CD4-positive, alpha-beta memory T cell (primary cell): ENCODE measurements around the gene TLR5. TPM values are rescaled to one million over a fixed set of nuclear protein-coding genes. Genes with fewer than 3 reads are reported as not detected.
A peak's percentile ranks its signal among the peaks of the same experiment; 100 is the strongest.

ENCODE experiments used
- CTCF ChIA-PET: fragments of 350-600 bp; sonication (Branson Sonifier 250); formaldehyde crosslinking; loops from one replicate; lab custom pipeline; 2021; ENCODE audit warnings: inconsistent platforms; ENCODE audit not compliant: partially characterized antibody; lab: Charles Lee
- POLR2A ChIA-PET: fragments of 350-600 bp; sonication (Branson Sonifier 250); formaldehyde crosslinking; loops from one replicate; lab custom pipeline; 2021; ENCODE audit not compliant: partially characterized antibody; lab: Charles Lee
- DNase-seq, 5 donors: peaks; one replicate each; pipeline versions ENCODE4 v3.0.0 to v3.0.0-alpha.2; 2020 to 2022; ENCODE audit warnings: mixed read lengths in 1 of 5
- H3K27ac ChIP-seq: one replicate; pipeline ENCODE4 v1.7.0; 2013; ENCODE audit warnings: low read depth, low read length
- H3K27me3 ChIP-seq: 2 replicates; pipeline ENCODE4 v1.7.0; 2013; ENCODE audit warnings: mild to moderate bottlenecking, low read length, moderate library complexity; ENCODE audit not compliant: insufficient read depth
- H3K36me3 ChIP-seq: 2 replicates; pipeline ENCODE4 v1.7.0; 2013; ENCODE audit warnings: mild to moderate bottlenecking, low read length, moderate library complexity; ENCODE audit not compliant: insufficient read depth
- H3K4me1 ChIP-seq: 2 replicates; pipeline ENCODE4 v1.7.0; 2013; ENCODE audit warnings: mild to moderate bottlenecking, low read length, moderate library complexity; ENCODE audit not compliant: insufficient read depth
- H3K4me3 ChIP-seq, 2 donors: one replicate each; pipeline ENCODE4 v1.7.0; 2013; ENCODE audit warnings: low read length in 2 of 2, mild to moderate bottlenecking in 1 of 2
- H3K9me3 ChIP-seq, 2 donors: one replicate each; pipeline ENCODE4 v1.7.0; 2013; ENCODE audit warnings: low read length in 2 of 2, control low read depth in 1 of 2; ENCODE audit not compliant: control insufficient read depth in 1 of 2
- H3K27ac Mint-ChIP-seq, 7 donors: one replicate each; pipeline ENCODE4 v1.8.0; 2020 to 2021; ENCODE audit warnings: mixed read lengths in 7 of 7, mild to moderate bottlenecking in 6 of 7, inconsistent platforms in 3 of 7, moderate library complexity in 3 of 7
- H3K27me3 Mint-ChIP-seq, 2 donors: one replicate each; pipeline ENCODE4 v1.8.0; 2020 to 2021; ENCODE audit warnings: mixed read lengths in 2 of 2
- H3K36me3 Mint-ChIP-seq, 2 donors: one replicate each; pipeline ENCODE4 v1.8.0; 2020 to 2021; ENCODE audit warnings: mixed read lengths in 2 of 2, inconsistent platforms in 1 of 2, mild to moderate bottlenecking in 1 of 2
- H3K4me1 Mint-ChIP-seq, 4 donors: one replicate each; pipeline ENCODE4 v1.8.0; 2020 to 2021; ENCODE audit warnings: mixed read lengths in 4 of 4, mild to moderate bottlenecking in 1 of 4
- H3K4me3 Mint-ChIP-seq, 8 donors: one replicate each; pipeline ENCODE4 v1.8.0; 2020 to 2021; ENCODE audit warnings: mixed read lengths in 8 of 8, mild to moderate bottlenecking in 7 of 8, moderate library complexity in 6 of 8, inconsistent platforms in 3 of 8
- H3K9me3 Mint-ChIP-seq, 8 donors: one replicate each; pipeline ENCODE4 v1.8.0; 2020 to 2021; ENCODE audit warnings: mixed read lengths in 8 of 8, mild to moderate bottlenecking in 5 of 8, inconsistent platforms in 3 of 8, moderate library complexity in 1 of 8
- intact Hi-C: fragments of 100-400 bp; cut with micrococcal nuclease; formaldehyde crosslinking; loops from one replicate; pipeline ENCODE4 v1.15.1; 2023
- polyA plus RNA-seq, 2 donors: library from polyadenylated mRNA; unstranded; fragments of 300-500 nt; fragmentation: Illumina TruSeq; gene quantifications; one replicate each; pipeline ENCODE4 v1.2.3, GENCODE V29; 2021
- total RNA-seq, 2 experiments: library from RNA; stranded (reverse); gene quantifications; one replicate each; pipeline ENCODE4 v1.2.3, GENCODE V29; 2021

TLR5 gene
- total and polyA plus RNA-seq, 4 experiments from 2014 or later, result 1.4 to 7.1 (median 4.4) TPM

- POLR2A ChIA-PET, result no interaction called here
- Histone ChIP-seq H3K36me3 (no peaks in the 10 kb centered on the region), H3K9me3 (no peaks in the 10 kb centered on the region), H3K27ac (no peak overlapping the region), H3K4me3 (no peak overlapping the region), H3K4me1 (no peaks in the 10 kb centered on the region), H3K27me3 (no peaks in the 10 kb centered on the region)
- CTCF ChIA-PET, result interaction anchor here (1.1 to 1.4 kb wide), 2 partner anchors 16 to 35 kb away, joined by 3 read pairs; no protein-coding TSS in a partner anchor
- Mint-ChIP-seq H3K4me1 (no peaks in the 10 kb centered on the region), H3K9me3 (peaks cover 5 to 21% (median 17%) of the 10 kb centered on the region in 8 donors), H3K27ac (no peak overlapping the region), H3K36me3 (peaks cover 0 to 2% of the 10 kb centered on the region in 2 donors), H3K27me3 (peaks cover 11 to 12% of the 10 kb centered on the region in 2 donors), H3K4me3 (no peak overlapping the region)
- intact Hi-C loops, result no loop called here
- DNase-seq, result no peak
Observed at GRCh38 chr1:223097713-223098112, 45.3 kb downstream of the TLR5 start.

DNA sequence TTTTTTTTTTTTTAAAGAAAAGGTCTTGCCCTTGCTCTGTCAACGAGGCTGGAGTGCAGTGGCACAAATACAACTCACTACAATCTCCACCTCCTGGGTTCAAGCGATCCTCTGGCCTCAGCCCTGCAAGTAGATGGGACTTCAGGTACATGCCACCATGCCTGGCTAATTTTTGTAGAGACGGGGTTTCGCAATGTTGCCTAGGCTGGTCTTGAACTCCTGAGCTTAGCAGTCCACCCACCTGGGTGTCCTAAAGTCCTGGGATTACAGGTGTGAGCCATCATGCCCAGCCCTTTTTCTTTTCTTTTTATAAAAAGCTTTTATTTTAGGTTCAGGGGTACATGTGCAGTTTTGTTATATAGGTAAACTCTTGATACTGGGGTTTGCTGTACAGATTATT is 47.2 kb downstream of the TLR5 start:
- intact Hi-C loops, result no loop called here
- POLR2A ChIA-PET, result no interaction called here
- no peak for DNase-seq
- Histone ChIP-seq H3K36me3 (no peaks in the 10 kb centered on the region), H3K4me1 (no peaks in the 10 kb centered on the region), H3K9me3 (no peaks in the 10 kb centered on the region), H3K27me3 (no peaks in the 10 kb centered on the region), H3K4me3 (no peak overlapping the region), H3K27ac (no peak overlapping the region)
- H3K36me3 Mint-ChIP-seq, result peaks cover 0 to 2% of the 10 kb centered on the region in 2 donors
- H3K27me3 Mint-ChIP-seq, result peaks cover 9 to 11% of the 10 kb centered on the region in 2 donors
- no peak overlapping the region for H3K27ac Mint-ChIP-seq
- H3K4me3 Mint-ChIP-seq, result no peak overlapping the region
- CTCF ChIA-PET, result interaction anchor here (1.0 kb wide), 1 partner anchor 13 kb away, joined by 3 read pairs; no protein-coding TSS in a partner anchor
- no peaks in the 10 kb centered on the region for H3K4me1 Mint-ChIP-seq
- H3K9me3 Mint-ChIP-seq, result peaks cover 5 to 18% (median 13%) of the 10 kb centered on the region in 8 donors

DNA sequence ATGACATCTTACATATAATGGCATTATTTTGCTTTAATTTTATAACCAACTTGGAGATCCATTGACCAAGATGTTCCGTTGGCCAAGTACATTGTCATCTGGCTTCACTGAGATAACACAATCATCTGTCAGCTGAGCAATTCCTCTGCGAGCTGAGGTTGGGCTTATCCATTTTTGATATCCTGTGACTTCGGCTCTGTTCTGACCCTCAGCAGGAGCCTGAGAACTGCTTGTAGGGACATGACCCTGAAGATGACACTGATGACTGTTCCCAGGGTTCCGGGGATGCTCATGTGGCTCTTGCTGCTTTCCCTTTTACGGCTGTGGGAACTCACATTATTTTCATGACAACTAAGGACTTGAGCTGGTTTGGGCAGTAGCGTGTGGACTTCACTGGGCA is 51.2 kb downstream of the TLR5 start:
- CTCF ChIA-PET, result no interaction called here
- intact Hi-C loops, result no loop called here

DNA sequence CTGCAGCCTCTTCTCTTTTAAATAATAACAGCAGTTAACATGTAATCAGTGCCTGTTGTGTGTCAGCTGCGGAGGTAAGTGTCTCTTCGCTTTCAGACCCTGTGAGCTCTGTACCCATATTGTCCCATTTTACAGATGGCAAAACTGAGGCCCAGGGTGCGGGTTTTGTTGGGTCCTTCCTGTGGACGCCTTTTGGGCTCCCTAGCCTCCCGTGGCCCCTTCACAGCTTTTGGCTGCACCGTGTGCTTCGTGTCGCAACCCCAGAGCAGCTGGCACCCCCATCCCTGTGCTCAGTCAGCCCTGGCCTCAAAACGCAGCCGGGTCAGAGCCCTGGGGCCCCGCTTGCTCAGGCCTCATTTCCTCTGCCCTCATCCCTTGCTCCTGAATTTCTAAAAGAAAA is 53.8 kb downstream of the TLR5 start:
- no peak for DNase-seq
- no peaks in the 10 kb centered on the region for H3K36me3 ChIP-seq
- Mint-ChIP-seq H3K4me1 (peaks cover 0 to 10% (median 1%) of the 10 kb centered on the region in 4 donors), H3K36me3 (no peaks in the 10 kb centered on the region), H3K4me3 (no peak overlapping the region), H3K9me3 (no peaks in the 10 kb centered on the region), H3K27me3 (no peaks in the 10 kb centered on the region), H3K27ac (peak overlapping the region in 2 of 7 donors; percentile 35 to 46)
- intact Hi-C loops, result no loop called here
- H3K27ac ChIP-seq, result no peak overlapping the region
- POLR2A ChIA-PET, result no interaction called here
- H3K9me3 ChIP-seq, result no peaks in the 10 kb centered on the region
- CTCF ChIA-PET, result interaction anchor here (1.0 to 2.7 kb wide), 11 partner anchors 8 to 634 kb away, joined by 3 to 15 read pairs (median 4); no protein-coding TSS in a partner anchor
- H3K4me3 ChIP-seq, result no peak overlapping the region
- no peaks in the 10 kb centered on the region for H3K4me1 ChIP-seq
- H3K27me3 ChIP-seq, result no peaks in the 10 kb centered on the region

More for the DNA sequence above, 51.2 kb downstream of the TLR5 start:
- no peaks in the 10 kb centered on the region for H3K9me3 Mint-ChIP-seq
- no peak overlapping the region for H3K27ac Mint-ChIP-seq
- H3K4me3 Mint-ChIP-seq, result no peak overlapping the region
- Histone ChIP-seq H3K9me3 (no peaks in the 10 kb centered on the region), H3K36me3 (no peaks in the 10 kb centered on the region), H3K27me3 (no peaks in the 10 kb centered on the region), H3K4me1 (no peaks in the 10 kb centered on the region), H3K27ac (no peak overlapping the region), H3K4me3 (no peak overlapping the region)
- DNase-seq, result no peak
- no peaks in the 10 kb centered on the region for H3K36me3 Mint-ChIP-seq
- POLR2A ChIA-PET, result no interaction called here
- H3K27me3 Mint-ChIP-seq, result peaks cover 0 to 3% of the 10 kb centered on the region in 2 donors
- H3K4me1 Mint-ChIP-seq, result peaks cover 0 to 8% (median 1%) of the 10 kb centered on the region in 4 donors

- H3K9me3 ChIP-seq, result no peaks in the 10 kb centered on the region
- no peak overlapping the region for H3K4me3 ChIP-seq
- Mint-ChIP-seq H3K36me3 (no peaks in the 10 kb centered on the region), H3K4me1 (peaks cover 0 to 10% (median 1%) of the 10 kb centered on the region in 4 donors), H3K4me3 (no peak overlapping the region), H3K27me3 (no peaks in the 10 kb centered on the region), H3K27ac (peak overlapping the region in 1 of 7 donors; percentile 57), H3K9me3 (no peaks in the 10 kb centered on the region)
- H3K36me3 ChIP-seq, result no peaks in the 10 kb centered on the region
- H3K4me1 ChIP-seq, result no peaks in the 10 kb centered on the region
- intact Hi-C loops, result no loop called here
- no peaks in the 10 kb centered on the region for H3K27me3 ChIP-seq
- H3K27ac ChIP-seq, result no peak overlapping the region
- DNase-seq, result no peak
- POLR2A ChIA-PET, result no interaction called here
- CTCF ChIA-PET, result interaction anchor here (1.0 to 2.7 kb wide), 7 partner anchors 8 to 633 kb away, joined by 3 to 15 read pairs (median 8); no protein-coding TSS in a partner anchor
Observed at GRCh38 chr1:223088713-223089240, 54.3 kb downstream of the TLR5 start.

GRCh38 chr1:223087291-223088255 is 55.5 kb downstream of the TLR5 start:
- H3K4me1 ChIP-seq, result no peaks in the 10 kb centered on the region
- H3K27ac ChIP-seq, result no peak overlapping the region
- no peaks in the 10 kb centered on the region for H3K27me3 ChIP-seq
- no peak overlapping the region for H3K4me3 Mint-ChIP-seq
- ChIA-PET CTCF (interaction anchor here (0.5 to 2.3 kb wide), 5 partner anchors 36 to 632 kb away, joined by 3 to 9 read pairs (median 5); no protein-coding TSS in a partner anchor), POLR2A (no interaction called here)
- no peak for DNase-seq
- H3K4me3 ChIP-seq, result no peak overlapping the region
- H3K36me3 ChIP-seq, result no peaks in the 10 kb centered on the region
- H3K27me3 Mint-ChIP-seq, result no peaks in the 10 kb centered on the region
- H3K9me3 ChIP-seq, result no peaks in the 10 kb centered on the region
- H3K36me3 Mint-ChIP-seq, result no peaks in the 10 kb centered on the region
- H3K9me3 Mint-ChIP-seq, result no peaks in the 10 kb centered on the region
- peaks cover 0 to 10% (median 1%) of the 10 kb centered on the region in 4 donors for H3K4me1 Mint-ChIP-seq
- no peak overlapping the region for H3K27ac Mint-ChIP-seq
- intact Hi-C loops, result no loop called here

GRCh38 chr1:223084464-223084866 is 58.6 kb downstream of the TLR5 start:
- H3K27ac Mint-ChIP-seq, result no peak overlapping the region
- H3K36me3 ChIP-seq, result no peaks in the 10 kb centered on the region
- DNase-seq, result no peak
- no peaks in the 10 kb centered on the region for H3K9me3 Mint-ChIP-seq
- POLR2A ChIA-PET, result no interaction called here
- H3K4me1 Mint-ChIP-seq, result peaks cover 0 to 10% (median 2%) of the 10 kb centered on the region in 4 donors
- no peak overlapping the region for H3K4me3 Mint-ChIP-seq
- CTCF ChIA-PET, result interaction anchor here (1.7 kb wide), 1 partner anchor 345 kb away, joined by 7 read pairs; no protein-coding TSS in a partner anchor
- no peak overlapping the region for H3K4me3 ChIP-seq
- peaks cover 4% of the 10 kb centered on the region for H3K4me1 ChIP-seq
- intact Hi-C loops, result no loop called here
- no peaks in the 10 kb centered on the region for H3K27me3 ChIP-seq
- no peaks in the 10 kb centered on the region for H3K36me3 Mint-ChIP-seq
- H3K27me3 Mint-ChIP-seq, result peaks cover 0 to 2% of the 10 kb centered on the region in 2 donors
- no peak overlapping the region for H3K27ac ChIP-seq
- no peaks in the 10 kb centered on the region for H3K9me3 ChIP-seq
